ENCODE results near the gene CYP11A1.

Gene CYP11A1

GRCh38 chr15:74306781-74307217 lies 60.6 kb downstream of the CYP11A1 start:
- no peak overlapping the region for H4K8ac ChIP-seq (ENCODE audit: low read depth, low read length)
- H3K14ac ChIP-seq (ENCODE audit: low read length): no peak overlapping the region
- H3K4me1 ChIP-seq (ENCODE audit: control insufficient read depth in 1 of 2, insufficient read depth in 2 of 2, low read length in 2 of 2): no peaks in the 10 kb centered on the region
- H2BK12ac ChIP-seq (ENCODE audit: low read length): no peak overlapping the region
- no peaks in the 10 kb centered on the region for H3K36me3 ChIP-seq (ENCODE audit: control insufficient read depth in 1 of 2, insufficient read depth in 2 of 2, low read length in 2 of 2)
- no peak overlapping the region for H3K23ac ChIP-seq (ENCODE audit: low read length)
- no peak overlapping the region for H4K91ac ChIP-seq (ENCODE audit: low read depth, low read length)
- H3K9ac ChIP-seq (ENCODE audit: low read length): no peak overlapping the region
- no peak overlapping the region for H2BK5ac ChIP-seq (ENCODE audit: low read depth, low read length, poor library complexity)
- no peak overlapping the region for H2AK5ac ChIP-seq (ENCODE audit: low read length)
- no peak overlapping the region for H4K12ac ChIP-seq (ENCODE audit: low read depth, low read length)
- H3K27ac ChIP-seq (ENCODE audit: low read depth, low read length): no peak overlapping the region
- no peak overlapping the region for H3K4me3 ChIP-seq (ENCODE audit: low read depth, low read length)
- H2BK120ac ChIP-seq (ENCODE audit: insufficient read depth, low read length, poor library complexity): no peak overlapping the region
- no CpG with 5 or more reads among the region's 10 CpGs for WGBS (ENCODE audit: extremely low coverage, insufficient coverage, insufficient read length)
- peaks cover 3% of the 10 kb centered on the region for H3K9me3 ChIP-seq (ENCODE audit: insufficient read depth, low read depth, low read length)
- H3K79me1 ChIP-seq (ENCODE audit: low read length): no peaks in the 10 kb centered on the region
- no peaks in the 10 kb centered on the region for H3K79me2 ChIP-seq (ENCODE audit: control insufficient read depth, insufficient read depth, low read length, poor library complexity)
- H3K4me2 ChIP-seq (ENCODE audit: low read length): no peak overlapping the region
- H3K4ac ChIP-seq (ENCODE audit: low read depth, low read length): no peak overlapping the region
- no peak for DNase-seq
- no peak overlapping the region for H3K18ac ChIP-seq (ENCODE audit: low read length)
- no peaks in the 10 kb centered on the region for H3K27me3 ChIP-seq (ENCODE audit: insufficient read depth, low read length)
- no peak overlapping the region for H2AFZ ChIP-seq (ENCODE audit: insufficient read depth, low read length, poor library complexity)

GRCh38 chr15:74305687-74306086 lies 61.8 kb downstream of the CYP11A1 start:
- H3K18ac ChIP-seq (ENCODE audit: low read length): no peak overlapping the region
- H3K9me3 ChIP-seq (ENCODE audit: insufficient read depth, low read depth, low read length): no peaks in the 10 kb centered on the region
- no peak overlapping the region for H2BK5ac ChIP-seq (ENCODE audit: low read depth, low read length, poor library complexity)
- H3K9ac ChIP-seq (ENCODE audit: low read length): no peak overlapping the region
- H4K91ac ChIP-seq (ENCODE audit: low read depth, low read length): no peak overlapping the region
- no peaks in the 10 kb centered on the region for H3K27me3 ChIP-seq (ENCODE audit: insufficient read depth, low read length)
- H3K14ac ChIP-seq (ENCODE audit: low read length): no peak overlapping the region
- no peak overlapping the region for H2AFZ ChIP-seq (ENCODE audit: insufficient read depth, low read length, poor library complexity)
- H2BK12ac ChIP-seq (ENCODE audit: low read length): no peak overlapping the region
- no peak overlapping the region for H3K27ac ChIP-seq (ENCODE audit: low read depth, low read length)
- H3K79me2 ChIP-seq (ENCODE audit: control insufficient read depth, insufficient read depth, low read length, poor library complexity): no peaks in the 10 kb centered on the region
- H4K12ac ChIP-seq (ENCODE audit: low read depth, low read length): no peak overlapping the region
- no peak overlapping the region for H3K4ac ChIP-seq (ENCODE audit: low read depth, low read length)
- H4K8ac ChIP-seq (ENCODE audit: low read depth, low read length): no peak overlapping the region
- H3K36me3 ChIP-seq (ENCODE audit: control insufficient read depth in 1 of 2, insufficient read depth in 2 of 2, low read length in 2 of 2): no peaks in the 10 kb centered on the region
- H3K4me3 ChIP-seq (ENCODE audit: low read depth, low read length): no peak overlapping the region
- H3K23ac ChIP-seq (ENCODE audit: low read length): no peak overlapping the region
- no peak for DNase-seq
- no peaks in the 10 kb centered on the region for H3K79me1 ChIP-seq (ENCODE audit: low read length)
- H2AK5ac ChIP-seq (ENCODE audit: low read length): no peak overlapping the region
- WGBS (ENCODE audit: extremely low coverage, insufficient coverage, insufficient read length): no CpG with 5 or more reads among the region's 7 CpGs
- no peaks in the 10 kb centered on the region for H3K4me1 ChIP-seq (ENCODE audit: control insufficient read depth in 1 of 2, insufficient read depth in 2 of 2, low read length in 2 of 2)
- no peak overlapping the region for H3K4me2 ChIP-seq (ENCODE audit: low read length)
- H2BK120ac ChIP-seq (ENCODE audit: insufficient read depth, low read length, poor library complexity): no peak overlapping the region

- Histone ChIP-seq H3K79me1 (ENCODE audit: low read length) (no peaks in the 10 kb centered on the region), H4K12ac (ENCODE audit: low read depth, low read length) (no peak overlapping the region), H3K36me3 (ENCODE audit: control insufficient read depth in 1 of 2, insufficient read depth in 2 of 2, low read length in 2 of 2) (no peaks in the 10 kb centered on the region), H4K91ac (ENCODE audit: low read depth, low read length) (no peak overlapping the region), H3K18ac (ENCODE audit: low read length) (no peak overlapping the region), H2BK120ac (ENCODE audit: insufficient read depth, low read length, poor library complexity) (no peak overlapping the region), H3K9ac (ENCODE audit: low read length) (no peak overlapping the region), H3K14ac (ENCODE audit: low read length) (no peak overlapping the region), H2AK5ac (ENCODE audit: low read length) (no peak overlapping the region), H2BK12ac (ENCODE audit: low read length) (no peak overlapping the region), H3K23ac (ENCODE audit: low read length) (no peak overlapping the region), H3K27ac (ENCODE audit: low read depth, low read length) (no peak overlapping the region), H4K8ac (ENCODE audit: low read depth, low read length) (no peak overlapping the region), H3K27me3 (ENCODE audit: insufficient read depth, low read length) (peaks cover 2% of the 10 kb centered on the region), H3K79me2 (ENCODE audit: control insufficient read depth, insufficient read depth, low read length, poor library complexity) (no peaks in the 10 kb centered on the region), H3K4me2 (ENCODE audit: low read length) (no peak overlapping the region), H3K4me1 (ENCODE audit: control insufficient read depth in 1 of 2, insufficient read depth in 2 of 2, low read length in 2 of 2) (no peaks in the 10 kb centered on the region), H3K4me3 (ENCODE audit: low read depth, low read length) (no peak overlapping the region), H3K4ac (ENCODE audit: low read depth, low read length) (no peak overlapping the region), H2BK5ac (ENCODE audit: low read depth, low read length, poor library complexity) (no peak overlapping the region), H3K9me3 (ENCODE audit: insufficient read depth, low read depth, low read length) (no peaks in the 10 kb centered on the region), H2AFZ (ENCODE audit: insufficient read depth, low read length, poor library complexity) (no peak overlapping the region)
- no CpG with 5 or more reads among the region's 12 CpGs for WGBS (ENCODE audit: extremely low coverage, insufficient coverage, insufficient read length)
- DNase-seq: no peak
These were observed 63.0 kb downstream of the CYP11A1 start for GRCh38 chr15:74304431-74304830.

GRCh38 chr15:74303741-74304309 lies 63.6 kb downstream of the CYP11A1 start:
- Histone ChIP-seq H3K14ac (ENCODE audit: low read length) (no peak overlapping the region), H3K4me3 (ENCODE audit: low read depth, low read length) (no peak overlapping the region), H2BK5ac (ENCODE audit: low read depth, low read length, poor library complexity) (no peak overlapping the region), H2BK12ac (ENCODE audit: low read length) (no peak overlapping the region), H3K27ac (ENCODE audit: low read depth, low read length) (no peak overlapping the region), H3K79me1 (ENCODE audit: low read length) (no peaks in the 10 kb centered on the region), H3K18ac (ENCODE audit: low read length) (no peak overlapping the region), H2AFZ (ENCODE audit: insufficient read depth, low read length, poor library complexity) (no peak overlapping the region), H3K23ac (ENCODE audit: low read length) (no peak overlapping the region), H2BK120ac (ENCODE audit: insufficient read depth, low read length, poor library complexity) (no peak overlapping the region), H4K12ac (ENCODE audit: low read depth, low read length) (no peak overlapping the region), H3K4me2 (ENCODE audit: low read length) (no peak overlapping the region), H3K4me1 (ENCODE audit: control insufficient read depth in 1 of 2, insufficient read depth in 2 of 2, low read length in 2 of 2) (no peaks in the 10 kb centered on the region), H3K9me3 (ENCODE audit: insufficient read depth, low read depth, low read length) (no peaks in the 10 kb centered on the region), H2AK5ac (ENCODE audit: low read length) (no peak overlapping the region), H3K9ac (ENCODE audit: low read length) (no peak overlapping the region), H4K91ac (ENCODE audit: low read depth, low read length) (no peak overlapping the region), H3K36me3 (ENCODE audit: control insufficient read depth in 1 of 2, insufficient read depth in 2 of 2, low read length in 2 of 2) (no peaks in the 10 kb centered on the region), H4K8ac (ENCODE audit: low read depth, low read length) (no peak overlapping the region), H3K4ac (ENCODE audit: low read depth, low read length) (no peak overlapping the region), H3K27me3 (ENCODE audit: insufficient read depth, low read length) (peaks cover 2% of the 10 kb centered on the region), H3K79me2 (ENCODE audit: control insufficient read depth, insufficient read depth, low read length, poor library complexity) (no peaks in the 10 kb centered on the region)
- DNase-seq: no peak
- WGBS (ENCODE audit: extremely low coverage, insufficient coverage, insufficient read length): no CpG with 5 or more reads among the region's 6 CpGs

Measured in trophoblast cell (in vitro differentiated cells and primary cell).